NCI-H2227 (cell line): Measurements from ENCODE around the gene AKT2.

Source experiments
- DNase-seq: peaks from one replicate; lab custom pipeline; 2025; ENCODE audit not compliant: unreplicated experiment; lab: John Stamatoyannopoulos, UW

Gene AKT2

GRCh38 chr19:40254714-40255418 is 30.3 kb downstream of the AKT2 start:
- no peak for DNase-seq

GRCh38 chr19:40253611-40254092 is 31.5 kb downstream of the AKT2 start:
- DNase-seq = no peak

GRCh38 chr19:40252395-40252794 is 32.8 kb downstream of the AKT2 start:
- DNase-seq = no peak

- DNase-seq = no peak
Measured at GRCh38 chr19:40251991-40252390, 33.2 kb downstream of the AKT2 start.

GRCh38 chr19:40251244-40251643 is 33.9 kb downstream of the AKT2 start:
- DNase-seq = no peak

- no peak for DNase-seq
Measured at GRCh38 chr19:40249781-40250180, 35.4 kb downstream of the AKT2 start.

- no peak for DNase-seq
Measured at GRCh38 chr19:40249201-40249600, 35.9 kb downstream of the AKT2 start.

- no peak for DNase-seq
Measured at GRCh38 chr19:40247735-40248262, 37.3 kb downstream of the AKT2 start.

GRCh38 chr19:40247178-40247577 is 38.0 kb downstream of the AKT2 start:
- no peak for DNase-seq

- no peak for DNase-seq
Measured at GRCh38 chr19:40246292-40247073, 38.7 kb downstream of the AKT2 start.

- DNase-seq = no peak
Measured at GRCh38 chr19:40245506-40246128, 39.5 kb downstream of the AKT2 start.

- DNase-seq = no peak
Measured at GRCh38 chr19:40244579-40245317, 40.4 kb downstream of the AKT2 start.

- no peak for DNase-seq
Measured at GRCh38 chr19:40243181-40243580, 42.0 kb downstream of the AKT2 start.

GRCh38 chr19:40242480-40242879 is 42.7 kb downstream of the AKT2 start:
- DNase-seq = no peak

- DNase-seq = no peak
Measured at GRCh38 chr19:40241809-40242384, 43.2 kb downstream of the AKT2 start.

- DNase-seq = no peak
Measured at GRCh38 chr19:40241125-40241808, 43.9 kb downstream of the AKT2 start.

- DNase-seq = no peak
Measured at GRCh38 chr19:40240332-40240731, 44.8 kb downstream of the AKT2 start.

- no peak for DNase-seq
Measured at GRCh38 chr19:40239415-40240226, 45.5 kb downstream of the AKT2 start.

- DNase-seq = no peak
Measured at GRCh38 chr19:40238775-40239174, 46.4 kb downstream of the AKT2 start.
